Panc1 (cell line): ENCODE data around the gene TMC8.

ENCODE experiments used
- POLR2AphosphoS5 ChIP-seq: IDR thresholded peaks from 2 replicates; pipeline ENCODE4 v1.6.1; 2012; ENCODE audit warnings: mild to moderate bottlenecking, low read depth, low read length, moderate library complexity
- SIN3A ChIP-seq: IDR thresholded peaks from 2 replicates; pipeline ENCODE4 v1.6.1; 2012; ENCODE audit warnings: low read depth, mild to moderate bottlenecking, low read length, moderate library complexity, borderline replicate concordance; ENCODE audit not compliant: insufficient read depth
- TCF7L2 ChIP-seq: IDR thresholded peaks from 2 replicates; pipeline ENCODE4 v1.6.1; 2011; ENCODE audit warnings: mild to moderate bottlenecking, low read depth, low read length, inconsistent platforms
- TF ChIP-seq, protein P1 (sequence below): fragments of 450-650 bp; IDR thresholded peaks from 2 replicates; pipeline ENCODE4 v1.5.1; 2017; ENCODE audit warnings: mild to moderate bottlenecking
- TF ChIP-seq, protein P2 (sequence below), 2 experiments: IDR thresholded peaks; 2 replicates each; pipeline ENCODE4 v1.6.1; 2011 to 2012; ENCODE audit warnings: low read depth in 2 of 2, control low read depth in 1 of 2, low read length in 1 of 2, mild to moderate bottlenecking in 1 of 2, moderate library complexity in 1 of 2; ENCODE audit not compliant: insufficient read depth in 1 of 2

DNA sequence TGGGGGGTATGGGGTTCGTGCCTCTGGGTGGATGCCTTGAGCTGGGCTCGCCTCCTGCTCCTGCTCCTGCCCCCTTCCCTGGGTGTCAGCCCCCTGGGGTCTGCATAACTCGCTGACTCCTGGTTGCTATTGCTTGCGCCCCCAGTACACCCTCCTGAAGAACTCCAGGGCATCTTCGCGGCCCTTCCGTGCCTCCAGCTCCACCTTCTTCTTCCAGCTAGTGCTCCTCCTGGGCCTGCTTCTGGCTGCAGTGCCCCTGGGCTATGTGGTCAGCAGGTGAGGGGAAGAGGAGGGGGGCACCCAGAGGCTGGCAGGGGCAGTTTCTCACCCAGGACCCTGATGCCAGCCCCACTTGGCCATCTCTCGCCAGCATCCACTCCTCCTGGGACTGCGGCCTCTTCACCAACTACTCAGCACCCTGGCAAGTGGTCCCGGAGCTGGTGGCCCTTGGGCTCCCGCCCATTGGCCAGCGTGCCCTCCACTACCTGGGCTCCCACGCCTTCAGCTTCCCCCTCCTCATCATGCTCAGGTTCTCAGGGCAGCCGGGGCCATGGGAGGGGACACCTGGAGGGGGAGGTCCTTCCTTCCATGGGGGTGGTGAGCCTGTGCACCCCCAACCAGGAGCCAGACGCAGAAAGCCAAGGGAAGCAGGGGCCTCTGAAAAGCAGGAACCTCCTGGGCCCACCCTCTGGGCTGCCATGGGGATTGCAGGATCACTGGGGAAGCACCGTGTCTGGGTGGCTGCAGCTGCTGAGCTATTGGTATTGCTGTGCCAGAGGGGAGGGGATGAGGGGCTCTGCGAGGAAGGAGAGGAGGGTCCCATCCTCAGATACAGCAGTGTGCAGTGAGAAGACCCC lies 7.9 kb downstream of the TMC8 start:
- TF ChIP-seq, protein P1, sequence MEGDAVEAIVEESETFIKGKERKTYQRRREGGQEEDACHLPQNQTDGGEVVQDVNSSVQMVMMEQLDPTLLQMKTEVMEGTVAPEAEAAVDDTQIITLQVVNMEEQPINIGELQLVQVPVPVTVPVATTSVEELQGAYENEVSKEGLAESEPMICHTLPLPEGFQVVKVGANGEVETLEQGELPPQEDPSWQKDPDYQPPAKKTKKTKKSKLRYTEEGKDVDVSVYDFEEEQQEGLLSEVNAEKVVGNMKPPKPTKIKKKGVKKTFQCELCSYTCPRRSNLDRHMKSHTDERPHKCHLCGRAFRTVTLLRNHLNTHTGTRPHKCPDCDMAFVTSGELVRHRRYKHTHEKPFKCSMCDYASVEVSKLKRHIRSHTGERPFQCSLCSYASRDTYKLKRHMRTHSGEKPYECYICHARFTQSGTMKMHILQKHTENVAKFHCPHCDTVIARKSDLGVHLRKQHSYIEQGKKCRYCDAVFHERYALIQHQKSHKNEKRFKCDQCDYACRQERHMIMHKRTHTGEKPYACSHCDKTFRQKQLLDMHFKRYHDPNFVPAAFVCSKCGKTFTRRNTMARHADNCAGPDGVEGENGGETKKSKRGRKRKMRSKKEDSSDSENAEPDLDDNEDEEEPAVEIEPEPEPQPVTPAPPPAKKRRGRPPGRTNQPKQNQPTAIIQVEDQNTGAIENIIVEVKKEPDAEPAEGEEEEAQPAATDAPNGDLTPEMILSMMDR, result no peak
- TF ChIP-seq SIN3A (no peak), TCF7L2 (no peak), POLR2AphosphoS5 (no peak)
- TF ChIP-seq, protein P2, sequence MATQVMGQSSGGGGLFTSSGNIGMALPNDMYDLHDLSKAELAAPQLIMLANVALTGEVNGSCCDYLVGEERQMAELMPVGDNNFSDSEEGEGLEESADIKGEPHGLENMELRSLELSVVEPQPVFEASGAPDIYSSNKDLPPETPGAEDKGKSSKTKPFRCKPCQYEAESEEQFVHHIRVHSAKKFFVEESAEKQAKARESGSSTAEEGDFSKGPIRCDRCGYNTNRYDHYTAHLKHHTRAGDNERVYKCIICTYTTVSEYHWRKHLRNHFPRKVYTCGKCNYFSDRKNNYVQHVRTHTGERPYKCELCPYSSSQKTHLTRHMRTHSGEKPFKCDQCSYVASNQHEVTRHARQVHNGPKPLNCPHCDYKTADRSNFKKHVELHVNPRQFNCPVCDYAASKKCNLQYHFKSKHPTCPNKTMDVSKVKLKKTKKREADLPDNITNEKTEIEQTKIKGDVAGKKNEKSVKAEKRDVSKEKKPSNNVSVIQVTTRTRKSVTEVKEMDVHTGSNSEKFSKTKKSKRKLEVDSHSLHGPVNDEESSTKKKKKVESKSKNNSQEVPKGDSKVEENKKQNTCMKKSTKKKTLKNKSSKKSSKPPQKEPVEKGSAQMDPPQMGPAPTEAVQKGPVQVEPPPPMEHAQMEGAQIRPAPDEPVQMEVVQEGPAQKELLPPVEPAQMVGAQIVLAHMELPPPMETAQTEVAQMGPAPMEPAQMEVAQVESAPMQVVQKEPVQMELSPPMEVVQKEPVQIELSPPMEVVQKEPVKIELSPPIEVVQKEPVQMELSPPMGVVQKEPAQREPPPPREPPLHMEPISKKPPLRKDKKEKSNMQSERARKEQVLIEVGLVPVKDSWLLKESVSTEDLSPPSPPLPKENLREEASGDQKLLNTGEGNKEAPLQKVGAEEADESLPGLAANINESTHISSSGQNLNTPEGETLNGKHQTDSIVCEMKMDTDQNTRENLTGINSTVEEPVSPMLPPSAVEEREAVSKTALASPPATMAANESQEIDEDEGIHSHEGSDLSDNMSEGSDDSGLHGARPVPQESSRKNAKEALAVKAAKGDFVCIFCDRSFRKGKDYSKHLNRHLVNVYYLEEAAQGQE (IDR thresholded peaks at IDR 0.05; ENCODE audit: insufficient read depth in 1 of 2, low read depth in 2 of 2, low read length in 1 of 2), result no peak
